HG02571 (cell line): ENCODE data around the gene CYP2F1.

Source experiments
- ATAC-seq: cut with Tn5 transposase; IDR thresholded peaks from one replicate; pipeline ENCODE4 v1.9.1; 2021; ENCODE audit warnings: mild to moderate bottlenecking, moderate library complexity; ENCODE audit not compliant: unreplicated experiment

CYP2F1 gene

GRCh38 chr19:41174297-41174928, 60.2 kb downstream of the CYP2F1 start:
- no peak for ATAC-seq

- no peak for ATAC-seq
Observed at GRCh38 chr19:41175801-41176777, 61.9 kb downstream of the CYP2F1 start.
